HCT116 (cell line): ENCODE measurements around the gene ACO2. TPM values are rescaled to one million over a fixed set of nuclear protein-coding genes. Genes with fewer than 3 reads are reported as not detected.
A peak's percentile ranks its signal among the peaks of the same experiment; 100 is the strongest.

Source experiments
- ATAC-seq: fragments of 200-7000 bp; cut with Tn5 transposase; 2 replicates; pipeline ENCODE4 v1.9.1; 2020; ENCODE audit warnings: mild to moderate bottlenecking, moderate library complexity
- BruUV-seq: library from RNA; stranded (reverse); fragments of 400-500 nt; replicated peaks from 2 replicates; lab custom pipeline; 2021; lab: Mats Ljungman, UMichigan
- CTCF ChIA-PET: fragments of 300-600 bp; sonication (Branson Sonifier 250); formaldehyde crosslinking; loops from one replicate; lab custom pipeline; 2021; ENCODE audit warnings: antibody characterized with exemption; lab: Charles Lee
- POLR2A ChIA-PET: fragments of 300-600, 350-600 bp; sonication (Branson Sonifier 250); formaldehyde crosslinking; loops from one replicate; lab custom pipeline; 2021; ENCODE audit warnings: antibody characterized with exemption; lab: Charles Lee
- RAD21 ChIA-PET, 2 experiments: fragments of 300-600 bp; sonication (Branson Sonifier 250); formaldehyde crosslinking; loops; one replicate each; lab custom pipeline; 2023; ENCODE audit warnings: low total read pairs in 2 of 2; ENCODE audit not compliant: uncharacterized antibody in 2 of 2, unreplicated experiment in 2 of 2, low non-redundant PET in 1 of 2; lab: Charles Lee
- DNase-seq: peaks from one replicate; pipeline ENCODE4 v3.0.0-alpha.2; 2010; ENCODE audit warnings: low read depth, low spot score
- H2AFZ ChIP-seq: fragments of 200-600 bp; shearing (Covaris generic), sonication (generic); 2 replicates; pipeline ENCODE4 v1.6.1; 2017; ENCODE audit warnings: low read depth, mixed run types, mixed read lengths, antibody characterized with exemption, low read length; ENCODE audit not compliant: poor library complexity, severe bottlenecking
- H3K27ac ChIP-seq: 2 replicates; pipeline ENCODE4 v1.5.1; 2012; ENCODE audit warnings: low read depth, low read length
- H3K27me3 ChIP-seq: fragments of 200-600 bp; sonication (generic); 2 replicates; pipeline ENCODE4 v1.6.1; 2016; ENCODE audit warnings: mixed run types, low read length, mixed read lengths; ENCODE audit not compliant: insufficient read depth
- H3K36me3 ChIP-seq, 2 experiments: fragments of 200-500 bp in 1 of 2; fragments of 200-600 bp in 1 of 2; sonication (Bioruptor generic) in 1 of 2; sonication (generic) in 1 of 2; 2 replicates each; pipeline versions ENCODE4 v1.5.1 to v1.6.1; 2014 to 2016; ENCODE audit warnings: low read length in 2 of 2, inconsistent platforms in 1 of 2, mixed read lengths in 1 of 2, mixed run types in 1 of 2; ENCODE audit not compliant: insufficient read depth in 2 of 2, control insufficient read depth in 1 of 2
- H3K4me1 ChIP-seq, 2 experiments: fragments of 200-600 bp in 1 of 2; sonication (generic) in 1 of 2; 2 replicates each; pipeline versions ENCODE4 v1.5.1 to v1.6.1; 2012 to 2017; ENCODE audit warnings: low read length in 2 of 2, inconsistent platforms in 1 of 2, mild to moderate bottlenecking in 1 of 2, mixed read lengths in 1 of 2, mixed run types in 1 of 2, moderate library complexity in 1 of 2; ENCODE audit not compliant: insufficient read depth in 2 of 2, control insufficient read depth in 1 of 2
- H3K4me2 ChIP-seq: fragments of 200-600 bp; sonication (generic); 2 replicates; pipeline ENCODE4 v1.6.1; 2017; ENCODE audit warnings: mixed run types, low read length, mixed read lengths
- H3K4me3 ChIP-seq, 2 experiments: fragments of 200-600 bp in 1 of 2; sonication (generic) in 1 of 2; replicated peaks in 1 of 2; 2 replicates each; pipeline ENCODE4 v1.5.1; 2011 to 2016; ENCODE audit warnings: low read length in 2 of 2, control low read depth in 1 of 2, low read depth in 1 of 2, mild to moderate bottlenecking in 1 of 2, mixed read lengths in 1 of 2, mixed run types in 1 of 2
- H3K79me2 ChIP-seq: fragments of 200-600 bp; sonication (generic); 2 replicates; pipeline ENCODE4 v1.6.1; 2017; ENCODE audit warnings: mild to moderate bottlenecking, mixed run types, low read length, moderate library complexity, mixed read lengths; ENCODE audit not compliant: insufficient read depth
- H3K9ac ChIP-seq: fragments of 200-600 bp; sonication (generic); 2 replicates; pipeline ENCODE4 v1.6.1; 2016; ENCODE audit warnings: low read length, mixed read lengths
- H3K9me2 ChIP-seq: fragments of 200-600 bp; sonication (generic), shearing (Covaris generic); 2 replicates; pipeline ENCODE4 v1.6.1; 2017; ENCODE audit warnings: mixed run types, mild to moderate bottlenecking, moderate library complexity; ENCODE audit not compliant: insufficient read depth
- H3K9me3 ChIP-seq, 2 experiments: fragments of 200-500 bp in 1 of 2; fragments of 200-600 bp in 1 of 2; sonication (Bioruptor generic) in 1 of 2; sonication (generic) in 1 of 2; 2 replicates each; pipeline ENCODE4 v1.6.1; 2014 to 2017; ENCODE audit warnings: low read length in 2 of 2, mixed read lengths in 2 of 2, inconsistent platforms in 1 of 2, low read depth in 1 of 2, mild to moderate bottlenecking in 1 of 2, mixed run types in 1 of 2, moderate library complexity in 1 of 2; ENCODE audit not compliant: control insufficient read depth in 1 of 2, insufficient read depth in 1 of 2
- H4K20me1 ChIP-seq: fragments of 200-600 bp; sonication (generic), shearing (Covaris generic); 2 replicates; pipeline ENCODE4 v1.6.1; 2017; ENCODE audit warnings: mixed run types, mild to moderate bottlenecking, moderate library complexity; ENCODE audit not compliant: insufficient read depth
- CEBPB ChIP-seq: IDR thresholded peaks from 2 replicates; pipeline ENCODE4 v1.6.1; 2012; ENCODE audit warnings: low read depth
- ELF1 ChIP-seq: IDR thresholded peaks from 2 replicates; pipeline ENCODE4 v1.6.1; 2012; ENCODE audit warnings: low read depth, borderline replicate concordance
- RAD21 ChIP-seq: IDR thresholded peaks from 2 replicates; pipeline ENCODE4 v1.6.1; 2012; ENCODE audit warnings: low read depth, mild to moderate bottlenecking
- SRF ChIP-seq: IDR thresholded peaks from 2 replicates; pipeline ENCODE4 v1.6.1; 2012; ENCODE audit warnings: low read depth
- TCF7L2 ChIP-seq: IDR thresholded peaks from 2 replicates; pipeline ENCODE4 v1.7.0; 2011; ENCODE audit warnings: borderline replicate concordance, inconsistent platforms; ENCODE audit not compliant: insufficient read depth, insufficient read length; ENCODE audit errors: extremely low read depth
- ZNF274 ChIP-seq: fragments of 200-500 bp; sonication (Bioruptor generic); IDR thresholded peaks from 2 replicates; pipeline ENCODE4 v1.6.1; 2014; ENCODE audit warnings: mild to moderate bottlenecking, low read depth, low read length, inconsistent platforms
- intact Hi-C: fragments of 100-400 bp; cut with micrococcal nuclease; formaldehyde crosslinking; loops from 2 replicates; pipeline ENCODE4 v1.10.0; 2022
- total RNA-seq: library from RNA; stranded (reverse); gene quantifications from one replicate; pipeline ENCODE4 v1.2.1, GENCODE V29; 2021; ENCODE audit not compliant: unreplicated experiment
- TF ChIP-seq, protein P1 (sequence below): IDR thresholded peaks from 2 replicates; pipeline ENCODE4 v1.6.1; 2012
- TF ChIP-seq, protein P2 (sequence below): IDR thresholded peaks from 2 replicates; pipeline ENCODE4 v1.6.1; 2012
- TF ChIP-seq, protein P3 (sequence below): IDR thresholded peaks from 2 replicates; pipeline ENCODE4 v1.6.1; 2011; ENCODE audit warnings: mild to moderate bottlenecking, low read length, moderate library complexity; ENCODE audit not compliant: insufficient replicate concordance; ENCODE audit errors: extremely low read depth

Gene ACO2
- total RNA-seq, 1 experiment from 2014 or later = 108 TPM

DNA sequence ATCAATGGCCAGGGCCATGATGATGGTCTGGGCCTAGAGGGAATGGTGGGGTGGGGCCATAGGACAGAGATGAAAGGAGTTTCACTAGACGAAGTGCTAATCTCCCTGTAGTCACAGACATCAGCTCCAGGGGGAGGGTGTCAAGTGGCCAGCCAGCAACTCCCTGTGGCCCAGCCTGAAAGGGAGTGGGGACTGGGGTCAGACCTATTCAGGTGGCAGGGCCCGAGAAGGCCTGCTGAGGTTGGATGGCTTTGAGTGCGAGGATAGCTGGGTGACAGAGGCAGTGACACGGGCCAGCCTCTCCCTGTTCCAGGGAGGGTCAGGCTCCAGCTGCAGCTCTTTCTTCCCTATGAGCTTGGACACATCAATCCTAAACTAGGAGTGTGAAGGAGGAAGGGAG is 33.4 kb upstream of the ACO2 start (continued):
- TF ChIP-seq, protein P1, sequence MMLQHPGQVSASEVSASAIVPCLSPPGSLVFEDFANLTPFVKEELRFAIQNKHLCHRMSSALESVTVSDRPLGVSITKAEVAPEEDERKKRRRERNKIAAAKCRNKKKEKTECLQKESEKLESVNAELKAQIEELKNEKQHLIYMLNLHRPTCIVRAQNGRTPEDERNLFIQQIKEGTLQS = no peak

DNA sequence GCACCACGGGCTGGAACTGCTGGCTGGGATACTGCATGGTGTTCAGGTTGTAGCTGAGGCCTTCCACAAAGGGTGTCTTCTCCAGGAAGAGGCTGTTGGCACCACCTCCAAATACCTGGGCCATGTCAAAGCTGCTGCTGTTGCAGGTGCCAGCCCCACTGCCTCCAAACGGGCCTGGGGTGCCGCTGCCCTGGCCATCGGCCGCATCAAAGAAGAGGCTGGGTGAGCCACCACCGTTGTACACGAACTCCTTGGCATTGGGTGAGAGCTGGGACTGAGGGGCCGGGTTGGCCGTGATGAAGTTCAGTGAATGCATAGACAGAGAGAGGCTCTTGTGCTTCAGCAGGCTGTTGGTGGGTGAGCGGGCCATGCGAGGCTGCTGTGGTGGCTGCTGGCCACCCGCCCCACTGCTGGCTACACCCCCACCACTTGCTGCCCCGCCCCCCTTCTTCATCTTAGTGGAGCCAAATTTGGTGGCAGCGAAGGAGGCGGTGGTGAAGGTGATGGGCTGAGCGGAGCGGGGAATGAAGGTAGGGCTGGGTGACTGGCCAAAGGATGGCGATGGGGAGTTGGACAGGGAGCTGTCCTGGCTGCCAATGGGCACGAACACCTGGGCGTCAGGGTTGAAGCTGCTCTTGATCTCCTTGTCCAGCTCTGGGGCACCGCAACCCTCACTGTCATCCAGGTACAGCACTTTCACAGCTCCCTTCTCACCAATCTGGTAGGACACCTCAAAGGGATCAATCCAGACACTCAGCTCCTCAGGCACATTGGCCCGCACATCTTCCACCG is 32.4 kb upstream of the ACO2 start:
- Histone ChIP-seq H3K79me2 (peaks cover 70% of the 10 kb centered on the region), H4K20me1 (peaks cover 4% of the 10 kb centered on the region; the same call in 1 of the 2 replicates), H3K27me3 (no peaks in the 10 kb centered on the region), H3K4me3 (no peak overlapping the region), H3K4me1 (no peaks in the 10 kb centered on the region), H3K9me3 (no peaks in the 10 kb centered on the region), H3K9me2 (no peaks in the 10 kb centered on the region), H3K9ac (no peak overlapping the region), H3K4me2 (no peak overlapping the region), H3K27ac (0 out of 2 replicates have a peak overlapping the region, but pooled peaks have one; percentile 7), H3K36me3 (peaks cover 26 to 27% of the 10 kb centered on the region in 2 experiments; a peak in 3 of 4 replicates), H2AFZ (no peak overlapping the region)
- ATAC-seq (no peak), DNase-seq (no peak)
- ChIA-PET CTCF (no interaction called here), RAD21 (no interaction called here), POLR2A (interaction anchor here (1.5 kb wide), 1 partner anchor 10 kb away, joined by 8 read pairs; the partner anchor contains the start of gene TOB2)
- intact Hi-C loops = no loop called here
- TF ChIP-seq SRF (no peak), ZNF274 (no peak)
- BruUV-seq = no TSS peak

DNA sequence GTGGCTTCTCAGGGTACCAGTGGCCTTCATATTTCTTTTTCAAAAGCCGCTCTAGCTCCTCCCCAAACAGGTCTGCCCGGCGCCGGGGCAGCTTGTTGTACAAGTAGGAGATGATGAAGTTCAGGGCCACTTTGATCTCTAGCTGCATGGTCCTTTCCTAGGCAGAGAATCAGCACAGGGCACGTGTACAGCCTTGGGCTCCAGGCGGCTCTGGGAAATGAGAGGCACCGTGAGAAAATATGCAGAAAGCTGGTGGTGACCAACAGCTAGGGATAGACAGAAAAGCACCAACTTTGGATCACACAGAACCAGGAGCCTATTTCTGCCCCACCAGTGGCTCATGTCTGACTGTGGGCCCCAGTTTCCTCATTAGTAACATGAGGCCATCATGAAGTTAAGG is 31.7 kb upstream of the ACO2 start:
- CTCF ChIA-PET = no interaction called here
- peaks cover 75% of the 10 kb centered on the region for H3K79me2 ChIP-seq
- TF ChIP-seq, protein P2, sequence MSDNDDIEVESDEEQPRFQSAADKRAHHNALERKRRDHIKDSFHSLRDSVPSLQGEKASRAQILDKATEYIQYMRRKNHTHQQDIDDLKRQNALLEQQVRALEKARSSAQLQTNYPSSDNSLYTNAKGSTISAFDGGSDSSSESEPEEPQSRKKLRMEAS = no peak
- no peak for TF ChIP-seq TCF7L2
- TF ChIP-seq CEBPB = no peak
- no peak for TF ChIP-seq ELF1
- TF ChIP-seq, protein P3, sequence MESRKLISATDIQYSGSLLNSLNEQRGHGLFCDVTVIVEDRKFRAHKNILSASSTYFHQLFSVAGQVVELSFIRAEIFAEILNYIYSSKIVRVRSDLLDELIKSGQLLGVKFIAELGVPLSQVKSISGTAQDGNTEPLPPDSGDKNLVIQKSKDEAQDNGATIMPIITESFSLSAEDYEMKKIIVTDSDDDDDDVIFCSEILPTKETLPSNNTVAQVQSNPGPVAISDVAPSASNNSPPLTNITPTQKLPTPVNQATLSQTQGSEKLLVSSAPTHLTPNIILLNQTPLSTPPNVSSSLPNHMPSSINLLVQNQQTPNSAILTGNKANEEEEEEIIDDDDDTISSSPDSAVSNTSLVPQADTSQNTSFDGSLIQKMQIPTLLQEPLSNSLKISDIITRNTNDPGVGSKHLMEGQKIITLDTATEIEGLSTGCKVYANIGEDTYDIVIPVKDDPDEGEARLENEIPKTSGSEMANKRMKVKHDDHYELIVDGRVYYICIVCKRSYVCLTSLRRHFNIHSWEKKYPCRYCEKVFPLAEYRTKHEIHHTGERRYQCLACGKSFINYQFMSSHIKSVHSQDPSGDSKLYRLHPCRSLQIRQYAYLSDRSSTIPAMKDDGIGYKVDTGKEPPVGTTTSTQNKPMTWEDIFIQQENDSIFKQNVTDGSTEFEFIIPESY = no peak
- TF ChIP-seq RAD21 = no peak
- TF ChIP-seq, protein P1 = no peak

More for the DNA sequence above, 31.7 kb upstream of the ACO2 start:
- Histone ChIP-seq H3K9me3 (no peaks in the 10 kb centered on the region), H3K4me3 (no peak overlapping the region), H3K27ac (0 out of 2 replicates have a peak overlapping the region, but pooled peaks have one; percentile 7), H3K4me1 (no peaks in the 10 kb centered on the region), H3K27me3 (no peaks in the 10 kb centered on the region), H3K4me2 (no peak overlapping the region), H3K36me3 (peaks cover 27 to 29% of the 10 kb centered on the region in 2 experiments; a peak in 3 of 4 replicates), H3K9me2 (no peaks in the 10 kb centered on the region), H3K9ac (no peak overlapping the region), H4K20me1 (peaks cover 4% of the 10 kb centered on the region; the same call in 1 of the 2 replicates), H2AFZ (no peak overlapping the region)
- ATAC-seq (no peak), DNase-seq (no peak)
- RAD21 ChIA-PET = no interaction called here
- intact Hi-C loops = no loop called here
- POLR2A ChIA-PET = interaction anchor here (0.9 to 1.5 kb wide), 2 partner anchors 8 to 10 kb away, joined by 3 to 8 read pairs; partner anchors contain the start of gene TOB2
- no TSS peak for BruUV-seq
